Transverse colon (tissue), 4 donors: ENCODE data around the gene ITIH4.

Experiments
- POLR2A ChIP-seq: fragments of 450-650 bp; IDR thresholded peaks from one replicate; pipeline ENCODE4 v1.6.1; 2016; ENCODE audit warnings: antibody characterized with exemption, mild to moderate bottlenecking, moderate library complexity
- POLR2AphosphoS5 ChIP-seq, 3 donors: sonication (generic); formaldehyde crosslinking; IDR thresholded peaks; one replicate each; pipeline ENCODE4 v1.6.1; 2016; ENCODE audit warnings: antibody characterized with exemption in 3 of 3
- TF ChIP-seq, protein P1 (sequence below), 5 experiments: fragments of 200-600 bp in 3 of 5; fragments of 450-650 bp in 2 of 5; sonication (generic) in 3 of 5; IDR thresholded peaks; 1 replicate in 2 of 5; 2 replicates in 3 of 5; pipeline ENCODE4 v1.5.1; 2016 to 2017; ENCODE audit warnings: antibody characterized with exemption in 5 of 5, inconsistent platforms in 3 of 5, mild to moderate bottlenecking in 2 of 5, moderate library complexity in 1 of 5

DNA sequence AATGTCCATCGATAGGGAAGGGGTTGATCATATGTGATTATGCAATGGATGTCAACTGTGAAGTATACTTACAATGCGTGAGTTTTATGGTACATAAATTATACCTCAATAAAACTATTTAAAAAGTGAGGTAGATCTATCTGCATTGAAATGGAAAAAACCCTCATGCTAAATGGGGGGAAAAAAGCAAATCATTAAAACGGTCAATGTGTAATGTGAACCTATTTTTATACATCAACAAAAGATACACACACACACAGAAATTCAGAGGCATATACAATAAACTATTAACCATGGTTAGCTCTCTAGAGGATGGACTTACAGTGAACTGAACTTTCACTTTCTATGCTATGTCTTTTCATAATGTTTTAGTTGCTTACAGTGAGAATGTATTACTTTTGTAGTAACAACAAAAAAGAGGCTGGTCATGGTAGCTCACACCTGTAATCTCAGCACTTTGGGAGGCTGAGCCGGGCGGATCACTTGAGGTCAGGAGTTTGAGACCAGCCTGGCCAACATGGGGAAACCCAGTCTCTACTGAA, 43.8 kb upstream of the ITIH4 start:
- TF ChIP-seq, protein P1, sequence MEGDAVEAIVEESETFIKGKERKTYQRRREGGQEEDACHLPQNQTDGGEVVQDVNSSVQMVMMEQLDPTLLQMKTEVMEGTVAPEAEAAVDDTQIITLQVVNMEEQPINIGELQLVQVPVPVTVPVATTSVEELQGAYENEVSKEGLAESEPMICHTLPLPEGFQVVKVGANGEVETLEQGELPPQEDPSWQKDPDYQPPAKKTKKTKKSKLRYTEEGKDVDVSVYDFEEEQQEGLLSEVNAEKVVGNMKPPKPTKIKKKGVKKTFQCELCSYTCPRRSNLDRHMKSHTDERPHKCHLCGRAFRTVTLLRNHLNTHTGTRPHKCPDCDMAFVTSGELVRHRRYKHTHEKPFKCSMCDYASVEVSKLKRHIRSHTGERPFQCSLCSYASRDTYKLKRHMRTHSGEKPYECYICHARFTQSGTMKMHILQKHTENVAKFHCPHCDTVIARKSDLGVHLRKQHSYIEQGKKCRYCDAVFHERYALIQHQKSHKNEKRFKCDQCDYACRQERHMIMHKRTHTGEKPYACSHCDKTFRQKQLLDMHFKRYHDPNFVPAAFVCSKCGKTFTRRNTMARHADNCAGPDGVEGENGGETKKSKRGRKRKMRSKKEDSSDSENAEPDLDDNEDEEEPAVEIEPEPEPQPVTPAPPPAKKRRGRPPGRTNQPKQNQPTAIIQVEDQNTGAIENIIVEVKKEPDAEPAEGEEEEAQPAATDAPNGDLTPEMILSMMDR (IDR thresholded peaks at IDR 0.05), result no peak
- no peak for TF ChIP-seq POLR2AphosphoS5 (IDR thresholded peaks at IDR 0.05)
- no peak for TF ChIP-seq POLR2A
